ENCODE results near the gene CCDC159. TPM values are rescaled to one million over a fixed set of nuclear protein-coding genes. Genes with fewer than 3 reads are reported as not detected.

Gene CCDC159
- total and polyA plus RNA-seq, 2 of the 13 experiments (the other 11 are each of a cell fraction or from before 2014, with no cell fraction given), result 1.7 to 6.3 TPM

DNA sequence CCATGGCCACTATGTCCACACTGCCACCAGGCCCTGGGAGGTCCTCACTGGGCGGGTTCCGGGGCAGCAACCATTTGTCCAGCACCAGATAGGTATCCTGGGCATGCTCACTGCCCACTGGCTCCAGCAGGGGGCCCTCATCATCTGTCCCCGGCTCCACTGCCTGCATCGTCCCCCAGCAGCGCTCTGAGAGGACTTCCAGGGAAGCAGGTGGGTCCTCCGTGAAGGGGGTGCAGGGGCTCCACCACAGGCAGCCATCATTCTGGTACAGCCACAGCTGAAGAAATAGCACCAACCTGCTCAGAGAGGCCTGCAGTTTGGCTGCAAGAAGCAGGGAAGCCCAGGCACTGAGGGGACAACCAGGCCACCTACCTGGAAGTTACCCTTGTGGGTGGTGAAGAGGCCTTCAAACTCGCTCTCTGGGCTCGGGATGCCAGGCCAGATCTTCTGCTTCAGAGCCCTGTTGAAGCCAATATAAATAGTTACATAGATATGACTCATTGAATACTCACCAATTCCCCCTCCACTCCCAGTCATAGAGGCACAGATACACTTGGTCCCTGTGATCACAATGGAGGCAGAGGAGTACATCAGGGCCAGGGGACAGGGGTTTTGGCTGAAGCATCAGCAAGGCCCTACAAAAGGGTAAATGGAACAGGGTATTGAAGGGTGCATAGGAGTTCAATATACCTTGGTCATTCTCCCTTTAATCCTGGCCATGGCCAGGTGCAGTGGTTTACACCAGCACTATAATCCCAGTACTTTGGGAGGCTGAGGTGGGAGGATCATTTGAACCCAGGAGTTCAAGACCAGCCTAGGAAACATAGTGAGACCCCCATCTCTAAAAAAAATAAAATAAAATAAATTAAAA, 32.2 kb downstream of the CCDC159 start (continued):
- TF ChIP-seq JUNB (CRISPR knock-in tag; IDR thresholded peaks at IDR 0.05; ENCODE audit: borderline replicate concordance), result no peak
- TF ChIP-seq, protein P1, sequence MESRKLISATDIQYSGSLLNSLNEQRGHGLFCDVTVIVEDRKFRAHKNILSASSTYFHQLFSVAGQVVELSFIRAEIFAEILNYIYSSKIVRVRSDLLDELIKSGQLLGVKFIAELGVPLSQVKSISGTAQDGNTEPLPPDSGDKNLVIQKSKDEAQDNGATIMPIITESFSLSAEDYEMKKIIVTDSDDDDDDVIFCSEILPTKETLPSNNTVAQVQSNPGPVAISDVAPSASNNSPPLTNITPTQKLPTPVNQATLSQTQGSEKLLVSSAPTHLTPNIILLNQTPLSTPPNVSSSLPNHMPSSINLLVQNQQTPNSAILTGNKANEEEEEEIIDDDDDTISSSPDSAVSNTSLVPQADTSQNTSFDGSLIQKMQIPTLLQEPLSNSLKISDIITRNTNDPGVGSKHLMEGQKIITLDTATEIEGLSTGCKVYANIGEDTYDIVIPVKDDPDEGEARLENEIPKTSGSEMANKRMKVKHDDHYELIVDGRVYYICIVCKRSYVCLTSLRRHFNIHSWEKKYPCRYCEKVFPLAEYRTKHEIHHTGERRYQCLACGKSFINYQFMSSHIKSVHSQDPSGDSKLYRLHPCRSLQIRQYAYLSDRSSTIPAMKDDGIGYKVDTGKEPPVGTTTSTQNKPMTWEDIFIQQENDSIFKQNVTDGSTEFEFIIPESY (CRISPR knock-in tag; IDR thresholded peaks at IDR 0.05), result 0 out of 2 replicates have a peak, but pooled peaks have one; percentile 53
- TF ChIP-seq FOSL2 (CRISPR knock-in tag; IDR thresholded peaks at IDR 0.05), result peak; percentile 5; the same call in 1 of the 2 replicates
- TF ChIP-seq ZNF749 (CRISPR knock-in tag; IDR thresholded peaks at IDR 0.05; ENCODE audit: borderline replicate concordance), result no peak
- TF ChIP-seq, protein P2, sequence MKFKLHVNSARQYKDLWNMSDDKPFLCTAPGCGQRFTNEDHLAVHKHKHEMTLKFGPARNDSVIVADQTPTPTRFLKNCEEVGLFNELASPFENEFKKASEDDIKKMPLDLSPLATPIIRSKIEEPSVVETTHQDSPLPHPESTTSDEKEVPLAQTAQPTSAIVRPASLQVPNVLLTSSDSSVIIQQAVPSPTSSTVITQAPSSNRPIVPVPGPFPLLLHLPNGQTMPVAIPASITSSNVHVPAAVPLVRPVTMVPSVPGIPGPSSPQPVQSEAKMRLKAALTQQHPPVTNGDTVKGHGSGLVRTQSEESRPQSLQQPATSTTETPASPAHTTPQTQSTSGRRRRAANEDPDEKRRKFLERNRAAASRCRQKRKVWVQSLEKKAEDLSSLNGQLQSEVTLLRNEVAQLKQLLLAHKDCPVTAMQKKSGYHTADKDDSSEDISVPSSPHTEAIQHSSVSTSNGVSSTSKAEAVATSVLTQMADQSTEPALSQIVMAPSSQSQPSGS (CRISPR knock-in tag; IDR thresholded peaks at IDR 0.05), result no peak
- TF ChIP-seq CBX5 (CRISPR knock-in tag; IDR thresholded peaks at IDR 0.05; ENCODE audit: borderline replicate concordance), result no peak
- TF ChIP-seq REPIN1 (CRISPR knock-in tag; IDR thresholded peaks at IDR 0.05; ENCODE audit: borderline replicate concordance, low read depth), result 0 out of 2 replicates have a peak, but pooled peaks have one; percentile 52
- TF ChIP-seq ZSCAN9 (CRISPR knock-in tag; IDR thresholded peaks at IDR 0.05; ENCODE audit: borderline replicate concordance), result no peak
- TF ChIP-seq, protein P3, sequence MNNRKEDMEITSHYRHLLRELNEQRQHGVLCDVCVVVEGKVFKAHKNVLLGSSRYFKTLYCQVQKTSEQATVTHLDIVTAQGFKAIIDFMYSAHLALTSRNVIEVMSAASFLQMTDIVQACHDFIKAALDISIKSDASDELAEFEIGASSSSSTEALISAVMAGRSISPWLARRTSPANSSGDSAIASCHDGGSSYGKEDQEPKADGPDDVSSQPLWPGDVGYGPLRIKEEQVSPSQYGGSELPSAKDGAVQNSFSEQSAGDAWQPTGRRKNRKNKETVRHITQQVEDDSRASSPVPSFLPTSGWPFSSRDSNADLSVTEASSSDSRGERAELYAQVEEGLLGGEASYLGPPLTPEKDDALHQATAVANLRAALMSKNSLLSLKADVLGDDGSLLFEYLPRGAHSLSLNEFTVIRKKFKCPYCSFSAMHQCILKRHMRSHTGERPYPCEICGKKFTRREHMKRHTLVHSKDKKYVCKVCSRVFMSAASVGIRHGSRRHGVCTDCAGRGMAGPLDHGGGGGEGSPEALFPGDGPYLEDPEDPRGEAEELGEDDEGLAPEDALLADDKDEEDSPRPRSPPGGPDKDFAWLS (CRISPR knock-in tag; IDR thresholded peaks at IDR 0.05; ENCODE audit: borderline replicate concordance), result no peak
- TF ChIP-seq RFX3 (CRISPR knock-in tag; IDR thresholded peaks at IDR 0.05), result no peak
- TF ChIP-seq, protein P4, sequence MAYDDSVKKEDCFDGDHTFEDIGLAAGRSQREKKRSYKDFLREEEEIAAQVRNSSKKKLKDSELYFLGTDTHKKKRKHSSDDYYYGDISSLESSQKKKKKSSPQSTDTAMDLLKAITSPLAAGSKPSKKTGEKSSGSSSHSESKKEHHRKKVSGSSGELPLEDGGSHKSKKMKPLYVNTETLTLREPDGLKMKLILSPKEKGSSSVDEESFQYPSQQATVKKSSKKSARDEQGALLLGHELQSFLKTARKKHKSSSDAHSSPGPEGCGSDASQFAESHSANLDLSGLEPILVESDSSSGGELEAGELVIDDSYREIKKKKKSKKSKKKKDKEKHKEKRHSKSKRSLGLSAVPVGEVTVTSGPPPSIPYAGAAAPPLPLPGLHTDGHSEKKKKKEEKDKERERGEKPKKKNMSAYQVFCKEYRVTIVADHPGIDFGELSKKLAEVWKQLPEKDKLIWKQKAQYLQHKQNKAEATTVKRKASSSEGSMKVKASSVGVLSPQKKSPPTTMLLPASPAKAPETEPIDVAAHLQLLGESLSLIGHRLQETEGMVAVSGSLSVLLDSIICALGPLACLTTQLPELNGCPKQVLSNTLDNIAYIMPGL (CRISPR knock-in tag; IDR thresholded peaks at IDR 0.05; ENCODE audit: borderline replicate concordance in 1 of 2, low read depth in 1 of 2), result peak; percentile 59 to 68; a peak in 1 of 4 replicates
- no peak for TF ChIP-seq GPN1 (CRISPR knock-in tag; IDR thresholded peaks at IDR 0.05; ENCODE audit: borderline replicate concordance)
- TF ChIP-seq NFKBIZ (CRISPR knock-in tag; IDR thresholded peaks at IDR 0.05), result no peak
- no peak for TF ChIP-seq KDM6A (CRISPR knock-in tag; IDR thresholded peaks at IDR 0.05; ENCODE audit: low read depth)
- TF ChIP-seq, protein P5, sequence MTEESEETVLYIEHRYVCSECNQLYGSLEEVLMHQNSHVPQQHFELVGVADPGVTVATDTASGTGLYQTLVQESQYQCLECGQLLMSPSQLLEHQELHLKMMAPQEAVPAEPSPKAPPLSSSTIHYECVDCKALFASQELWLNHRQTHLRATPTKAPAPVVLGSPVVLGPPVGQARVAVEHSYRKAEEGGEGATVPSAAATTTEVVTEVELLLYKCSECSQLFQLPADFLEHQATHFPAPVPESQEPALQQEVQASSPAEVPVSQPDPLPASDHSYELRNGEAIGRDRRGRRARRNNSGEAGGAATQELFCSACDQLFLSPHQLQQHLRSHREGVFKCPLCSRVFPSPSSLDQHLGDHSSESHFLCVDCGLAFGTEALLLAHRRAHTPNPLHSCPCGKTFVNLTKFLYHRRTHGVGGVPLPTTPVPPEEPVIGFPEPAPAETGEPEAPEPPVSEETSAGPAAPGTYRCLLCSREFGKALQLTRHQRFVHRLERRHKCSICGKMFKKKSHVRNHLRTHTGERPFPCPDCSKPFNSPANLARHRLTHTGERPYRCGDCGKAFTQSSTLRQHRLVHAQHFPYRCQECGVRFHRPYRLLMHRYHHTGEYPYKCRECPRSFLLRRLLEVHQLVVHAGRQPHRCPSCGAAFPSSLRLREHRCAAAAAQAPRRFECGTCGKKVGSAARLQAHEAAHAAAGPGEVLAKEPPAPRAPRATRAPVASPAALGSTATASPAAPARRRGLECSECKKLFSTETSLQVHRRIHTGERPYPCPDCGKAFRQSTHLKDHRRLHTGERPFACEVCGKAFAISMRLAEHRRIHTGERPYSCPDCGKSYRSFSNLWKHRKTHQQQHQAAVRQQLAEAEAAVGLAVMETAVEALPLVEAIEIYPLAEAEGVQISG (CRISPR knock-in tag; IDR thresholded peaks at IDR 0.05), result peak; percentile 35
- TF ChIP-seq ZKSCAN8 (CRISPR knock-in tag; IDR thresholded peaks at IDR 0.05; ENCODE audit: borderline replicate concordance), result no peak
- TF ChIP-seq MBNL3 (CRISPR knock-in tag; conservative IDR thresholded peaks at IDR 0.05), result no peak
